PC-3 (cell line): ENCODE data around the gene ASCC3. TPM values are rescaled to one million over a fixed set of nuclear protein-coding genes. Genes with fewer than 3 reads are reported as not detected.

Source experiments
- ATAC-seq: fragments of 200-7000 bp; cut with Tn5 transposase; 2 replicates; pipeline ENCODE4 v1.9.1; 2020; ENCODE audit warnings: mild to moderate bottlenecking, moderate library complexity
- BruUV-seq: library from RNA; stranded (reverse); fragments of 400-500 nt; replicated peaks from 2 replicates; lab custom pipeline; 2021; lab: Mats Ljungman, UMichigan
- CTCF ChIA-PET: fragments of 300-600 bp; sonication (Branson Sonifier 250); formaldehyde crosslinking; loops from one replicate; lab custom pipeline; 2022; ENCODE audit warnings: antibody characterized with exemption; lab: Charles Lee
- POLR2A ChIA-PET: fragments of 300-600 bp; sonication (Branson Sonifier 250); formaldehyde crosslinking; loops from one replicate; lab custom pipeline; 2022; ENCODE audit warnings: antibody characterized with exemption; ENCODE audit not compliant: unreplicated experiment; lab: Charles Lee
- DNase-seq: peaks from one replicate; pipeline ENCODE4 v3.0.0-alpha.2; 2015
- H2AFZ ChIP-seq: fragments of 300-600 bp; sonication (generic); 2 replicates; pipeline ENCODE4 v1.6.0; 2016; ENCODE audit warnings: antibody characterized with exemption, low read length
- H3F3A ChIP-seq: fragments of 300-600 bp; sonication (generic); one replicate; pipeline ENCODE4 v1.6.0; 2017; ENCODE audit warnings: antibody characterized with exemption, low read length, control low read depth, mild to moderate bottlenecking; ENCODE audit not compliant: unreplicated experiment
- H3K27ac ChIP-seq: fragments of 300-600 bp; sonication (generic); 2 replicates; pipeline ENCODE4 v1.5.1; 2016; ENCODE audit warnings: mild to moderate bottlenecking, low read length
- H3K27me3 ChIP-seq: fragments of 300-600 bp; sonication (generic); 2 replicates; pipeline ENCODE4 v1.6.1; 2016; ENCODE audit warnings: low read length, mixed read lengths
- H3K36me3 ChIP-seq: fragments of 300-600 bp; sonication (generic); 2 replicates; pipeline ENCODE4 v1.6.1; 2016; ENCODE audit warnings: low read depth, mixed run types, low read length, mixed read lengths
- H3K4me1 ChIP-seq: fragments of 300-600 bp; sonication (generic); 2 replicates; pipeline ENCODE4 v1.5.1; 2016; ENCODE audit warnings: low read length; ENCODE audit not compliant: insufficient read depth
- H3K4me2 ChIP-seq: fragments of 300-600 bp; sonication (generic); 2 replicates; pipeline ENCODE4 v1.6.0; 2016; ENCODE audit warnings: low read length
- H3K4me3 ChIP-seq: fragments of 300-600 bp; sonication (generic); 2 replicates; pipeline ENCODE4 v1.5.1; 2016; ENCODE audit warnings: mild to moderate bottlenecking, low read length, mixed read lengths
- H3K79me2 ChIP-seq: fragments of 300-600 bp; sonication (generic); 2 replicates; pipeline ENCODE4 v1.6.1; 2017; ENCODE audit warnings: low read length, mixed read lengths
- H3K9ac ChIP-seq: fragments of 300-600 bp; sonication (generic); 2 replicates; pipeline ENCODE4 v1.6.0; 2016; ENCODE audit warnings: mild to moderate bottlenecking, low read length
- H3K9me2 ChIP-seq: fragments of 300-600 bp; sonication (generic); replicated peaks from 2 replicates; pipeline ENCODE4 v1.6.1; 2016; ENCODE audit warnings: mixed run types, low read length, mixed read lengths
- H3K9me3 ChIP-seq: fragments of 300-600 bp; sonication (generic); 2 replicates; pipeline ENCODE4 v1.6.1; 2016; ENCODE audit warnings: low read length, mixed read lengths
- H4K20me1 ChIP-seq: fragments of 300-600 bp; sonication (generic); 2 replicates; pipeline ENCODE4 v1.6.1; 2016; ENCODE audit warnings: low read length, mixed read lengths
- EZH2 ChIP-seq: fragments of 300-600 bp; sonication (generic); IDR thresholded peaks from one replicate; pipeline ENCODE4 v1.6.1; 2017; ENCODE audit warnings: antibody characterized with exemption, mild to moderate bottlenecking, low read length; ENCODE audit not compliant: unreplicated experiment
- EZH2phosphoT487 ChIP-seq: fragments of 300-600 bp; sonication (generic); IDR thresholded peaks from 2 replicates; pipeline ENCODE4 v1.6.1; 2018; ENCODE audit warnings: mild to moderate bottlenecking, antibody characterized with exemption, low read length, borderline replicate concordance
- intact Hi-C: fragments of 100-400 bp; cut with micrococcal nuclease; formaldehyde crosslinking; loops from 2 replicates; pipeline ENCODE4 v1.9.0; 2023
- total RNA-seq: library from RNA; depleted of rRNA; stranded (reverse); fragments of >200 nt; gene quantifications from 2 replicates; pipeline ENCODE4 v1.2.3, GENCODE V29; 2014
- TF ChIP-seq, protein P1 (sequence below): fragments of 300-600 bp; sonication (generic); conservative IDR thresholded peaks from 2 replicates; pipeline ENCODE4 v1.5.1; 2017; ENCODE audit warnings: antibody characterized with exemption, low read depth, mild to moderate bottlenecking, low read length

Gene ASCC3
- total RNA-seq, 1 experiment from 2014 or later: 27.7 TPM

DNA sequence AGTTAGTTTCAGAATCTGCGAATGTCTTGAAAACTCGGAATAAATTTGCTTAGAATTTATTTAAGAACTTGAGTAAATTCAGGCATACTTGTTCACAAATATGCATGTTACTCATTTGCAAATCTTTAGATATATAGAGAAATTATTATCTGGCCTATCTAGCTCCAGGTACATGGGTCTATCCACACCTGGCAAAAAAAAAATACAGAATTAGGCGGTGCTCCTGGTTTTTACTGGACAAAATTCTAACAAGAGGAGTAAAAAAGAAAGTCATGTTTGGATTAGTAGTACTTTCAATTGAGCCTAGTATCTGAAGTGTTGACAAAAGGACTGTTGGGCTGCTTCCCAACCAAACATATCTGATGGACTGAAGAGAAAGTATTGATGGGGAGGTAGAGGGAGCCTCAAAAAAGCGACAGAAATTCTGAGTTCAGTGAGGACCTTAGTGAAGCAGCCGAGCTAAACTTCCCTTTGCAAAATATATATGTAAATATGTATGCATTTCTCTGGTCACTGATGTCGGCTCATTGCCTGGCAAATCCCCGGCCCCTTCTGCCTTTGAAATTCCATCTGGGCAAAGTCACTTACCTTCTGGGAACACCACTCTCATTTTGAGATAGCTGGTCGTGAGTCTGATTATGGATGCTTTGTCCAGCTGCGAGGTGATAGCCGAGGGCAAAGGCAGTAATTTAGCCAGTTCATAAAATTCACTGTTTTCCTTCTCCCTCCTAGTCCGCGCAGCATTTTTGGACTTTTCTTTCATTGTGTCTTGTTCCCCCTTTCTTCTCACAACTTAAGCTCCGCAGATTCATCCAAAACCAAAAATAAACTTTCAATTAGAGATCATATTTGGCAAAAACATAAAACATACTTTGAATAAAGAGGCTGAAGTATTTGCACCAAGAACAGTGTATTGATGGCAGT lies 418.2 kb downstream of the ASCC3 start:
- H4K20me1 ChIP-seq: no peaks in the 10 kb centered on the region
- H3K9me3 ChIP-seq: no peaks in the 10 kb centered on the region
- no peak overlapping the region for H3K9ac ChIP-seq
- no TSS peak for BruUV-seq
- H3K4me3 ChIP-seq: no peak overlapping the region
- H3K9me2 ChIP-seq: no peaks in the 10 kb centered on the region
- H3K79me2 ChIP-seq: no peaks in the 10 kb centered on the region
- H3F3A ChIP-seq: no peaks in the 10 kb centered on the region
- no peaks in the 10 kb centered on the region for H3K36me3 ChIP-seq
- TF ChIP-seq EZH2phosphoT487 (no peak), EZH2 (no peak)
- TF ChIP-seq, protein P1, sequence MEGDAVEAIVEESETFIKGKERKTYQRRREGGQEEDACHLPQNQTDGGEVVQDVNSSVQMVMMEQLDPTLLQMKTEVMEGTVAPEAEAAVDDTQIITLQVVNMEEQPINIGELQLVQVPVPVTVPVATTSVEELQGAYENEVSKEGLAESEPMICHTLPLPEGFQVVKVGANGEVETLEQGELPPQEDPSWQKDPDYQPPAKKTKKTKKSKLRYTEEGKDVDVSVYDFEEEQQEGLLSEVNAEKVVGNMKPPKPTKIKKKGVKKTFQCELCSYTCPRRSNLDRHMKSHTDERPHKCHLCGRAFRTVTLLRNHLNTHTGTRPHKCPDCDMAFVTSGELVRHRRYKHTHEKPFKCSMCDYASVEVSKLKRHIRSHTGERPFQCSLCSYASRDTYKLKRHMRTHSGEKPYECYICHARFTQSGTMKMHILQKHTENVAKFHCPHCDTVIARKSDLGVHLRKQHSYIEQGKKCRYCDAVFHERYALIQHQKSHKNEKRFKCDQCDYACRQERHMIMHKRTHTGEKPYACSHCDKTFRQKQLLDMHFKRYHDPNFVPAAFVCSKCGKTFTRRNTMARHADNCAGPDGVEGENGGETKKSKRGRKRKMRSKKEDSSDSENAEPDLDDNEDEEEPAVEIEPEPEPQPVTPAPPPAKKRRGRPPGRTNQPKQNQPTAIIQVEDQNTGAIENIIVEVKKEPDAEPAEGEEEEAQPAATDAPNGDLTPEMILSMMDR: no peak
- H2AFZ ChIP-seq: no peak overlapping the region
- H3K4me2 ChIP-seq: no peak overlapping the region
- DNase-seq (no peak), ATAC-seq (no peak)
- no peaks in the 10 kb centered on the region for H3K27me3 ChIP-seq
- intact Hi-C loops: no loop called here
- no peaks in the 10 kb centered on the region for H3K4me1 ChIP-seq
- CTCF ChIA-PET: no interaction called here
- POLR2A ChIA-PET: no interaction called here
- H3K27ac ChIP-seq: no peak overlapping the region

DNA sequence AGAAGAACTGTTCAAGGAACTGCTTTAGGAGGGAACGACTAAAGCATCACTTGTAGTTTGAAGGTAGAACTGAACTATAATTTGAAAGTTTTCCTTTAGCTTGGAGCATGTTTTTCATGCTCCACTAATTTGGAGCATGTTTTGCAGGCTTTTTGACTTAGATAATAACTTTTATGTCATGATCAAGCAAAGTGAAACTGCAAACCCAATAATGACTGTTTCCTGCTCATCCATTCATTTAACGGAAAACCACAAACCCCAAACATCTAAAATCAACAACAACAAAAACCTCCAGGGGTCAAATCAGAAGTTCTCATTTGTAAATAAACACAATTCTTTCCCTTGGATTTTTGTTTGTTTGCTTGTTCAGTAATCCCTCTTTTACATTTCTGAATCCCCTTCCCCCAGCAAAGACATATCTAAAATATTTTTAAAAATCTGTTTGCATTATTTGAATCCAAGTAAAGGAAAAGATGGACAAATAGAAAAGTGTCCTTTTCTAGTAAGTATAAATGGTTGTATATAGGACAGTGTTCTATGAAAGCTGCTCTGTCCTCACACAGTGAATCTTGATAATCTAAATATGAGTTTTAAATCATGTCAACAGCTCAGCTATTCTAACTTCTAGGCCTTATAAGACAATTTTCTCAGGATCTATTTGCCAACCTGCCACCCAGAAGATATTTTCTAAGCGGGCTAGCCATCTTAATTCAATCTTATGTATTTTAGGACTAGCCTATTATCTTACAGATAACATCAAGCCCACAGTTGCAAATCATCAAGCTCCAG lies 419.0 kb downstream of the ASCC3 start:
- H3K79me2 ChIP-seq: no peaks in the 10 kb centered on the region
- H3K27me3 ChIP-seq: no peaks in the 10 kb centered on the region
- intact Hi-C loops: no loop called here
- ATAC-seq (no peak), DNase-seq (no peak)
- H3K9me2 ChIP-seq: no peaks in the 10 kb centered on the region
- POLR2A ChIA-PET: no interaction called here
- H3K9me3 ChIP-seq: no peaks in the 10 kb centered on the region
- no peaks in the 10 kb centered on the region for H3K4me1 ChIP-seq
- no TSS peak for BruUV-seq
- CTCF ChIA-PET: no interaction called here
- no peaks in the 10 kb centered on the region for H3K36me3 ChIP-seq
- H4K20me1 ChIP-seq: no peaks in the 10 kb centered on the region
- H3K27ac ChIP-seq: no peak overlapping the region
- H3K9ac ChIP-seq: no peak overlapping the region
- TF ChIP-seq, protein P1: no peak
- TF ChIP-seq EZH2: no peak
- TF ChIP-seq EZH2phosphoT487: no peak
- no peak overlapping the region for H2AFZ ChIP-seq
- no peak overlapping the region for H3K4me3 ChIP-seq
- no peaks in the 10 kb centered on the region for H3F3A ChIP-seq
- H3K4me2 ChIP-seq: no peak overlapping the region
